ENCODE measurements around the gene SLC37A3.
"Not testable (repeated sequence)": the region's sequence is repeated elsewhere in the genome, so short reads cannot be mapped to it uniquely, and the experiment has no call there.

Gene SLC37A3

GRCh38 chr7:140349144-140349771, 49.1 kb downstream of the SLC37A3 start:
- DNase-seq, result no peak
- Histone ChIP-seq H3K27ac (no peak overlapping the region), H3K9me3 (ENCODE audit: severe bottlenecking) (no peaks in the 10 kb centered on the region), H3K27me3 (ENCODE audit: insufficient read depth, low read depth, severe bottlenecking) (no peaks in the 10 kb centered on the region), H3K4me3 (ENCODE audit: low read depth, low read length) (no peak overlapping the region), H3K36me3 (peaks cover 51% of the 10 kb centered on the region)
- TF ChIP-seq CTCF (IDR thresholded peaks at IDR 0.05; ENCODE audit: low read depth, low read length), result no peak

GRCh38 chr7:140348161-140348849, 50.0 kb downstream of the SLC37A3 start:
- H3K27me3 ChIP-seq (ENCODE audit: insufficient read depth, low read depth, severe bottlenecking), result no peaks in the 10 kb centered on the region
- TF ChIP-seq CTCF (IDR thresholded peaks at IDR 0.05; ENCODE audit: low read depth, low read length), result no peak
- no peaks in the 10 kb centered on the region for H3K9me3 ChIP-seq (ENCODE audit: severe bottlenecking)
- DNase-seq, result no peak
- H3K27ac ChIP-seq, result no peak overlapping the region
- no peak overlapping the region for H3K4me3 ChIP-seq (ENCODE audit: low read depth, low read length)
- peaks cover 45% of the 10 kb centered on the region for H3K36me3 ChIP-seq

GRCh38 chr7:140347218-140347617, 51.1 kb downstream of the SLC37A3 start:
- no peaks in the 10 kb centered on the region for H3K27me3 ChIP-seq (ENCODE audit: insufficient read depth, low read depth, severe bottlenecking)
- H3K9me3 ChIP-seq (ENCODE audit: severe bottlenecking), result no peaks in the 10 kb centered on the region
- H3K4me3 ChIP-seq (ENCODE audit: low read depth, low read length), result no peak overlapping the region
- H3K36me3 ChIP-seq, result peaks cover 51% of the 10 kb centered on the region
- H3K27ac ChIP-seq, result no peak overlapping the region
- DNase-seq, result no peak
- TF ChIP-seq CTCF (IDR thresholded peaks at IDR 0.05; ENCODE audit: low read depth, low read length), result no peak

- no peak for TF ChIP-seq CTCF (IDR thresholded peaks at IDR 0.05; ENCODE audit: low read depth, low read length)
- DNase-seq, result no peak
- H3K27me3 ChIP-seq (ENCODE audit: insufficient read depth, low read depth, severe bottlenecking), result no peaks in the 10 kb centered on the region
- no peaks in the 10 kb centered on the region for H3K9me3 ChIP-seq (ENCODE audit: severe bottlenecking)
- no peak overlapping the region for H3K27ac ChIP-seq
- H3K4me3 ChIP-seq (ENCODE audit: low read depth, low read length), result no peak overlapping the region
- peaks cover 42% of the 10 kb centered on the region for H3K36me3 ChIP-seq
These were observed 52.9 kb downstream of the SLC37A3 start for GRCh38 chr7:140345426-140345825.

- Histone ChIP-seq H3K4me3 (ENCODE audit: low read depth, low read length) (no peak overlapping the region), H3K9me3 (ENCODE audit: severe bottlenecking) (no peaks in the 10 kb centered on the region), H3K36me3 (peaks cover 34% of the 10 kb centered on the region), H3K27ac (no peak overlapping the region), H3K27me3 (ENCODE audit: insufficient read depth, low read depth, severe bottlenecking) (no peaks in the 10 kb centered on the region)
- DNase-seq, result peak; percentile 61
- peak; percentile 93 for TF ChIP-seq CTCF (IDR thresholded peaks at IDR 0.05; ENCODE audit: low read depth, low read length)
These were observed 55.4 kb downstream of the SLC37A3 start for GRCh38 chr7:140342727-140343514.

- H3K36me3 ChIP-seq, result peaks cover 36% of the 10 kb centered on the region
- not testable (repeated sequence) for H3K4me3 ChIP-seq (ENCODE audit: low read depth, low read length); H3K27ac ChIP-seq; DNase-seq; H3K9me3 ChIP-seq (ENCODE audit: severe bottlenecking); H3K27me3 ChIP-seq (ENCODE audit: insufficient read depth, low read depth, severe bottlenecking)
These were observed 59.4 kb downstream of the SLC37A3 start for GRCh38 chr7:140338959-140339358.
